Spleen (tissue), 7 donors: ENCODE measurements around the gene MAPK4.

Experiments used
- POLR2A ChIP-seq, 3 donors: fragments of 450-650 bp; IDR thresholded peaks; one replicate each; pipeline ENCODE4 v1.5.1; 2017; ENCODE audit warnings: antibody characterized with exemption in 3 of 3, mild to moderate bottlenecking in 1 of 3
- POLR2AphosphoS5 ChIP-seq, 3 donors: sonication (generic); formaldehyde crosslinking; IDR thresholded peaks; one replicate each; pipeline ENCODE4 v1.5.1; 2017; ENCODE audit warnings: antibody characterized with exemption in 3 of 3
- TF ChIP-seq, protein P1 (sequence below), 11 experiments: fragments of 200-600 bp in 7 of 11; fragments of 450-650 bp in 4 of 11; sonication (generic) in 4 of 11; IDR thresholded peaks in 8 of 11; conservative IDR thresholded peaks in 3 of 11; 1 replicate in 7 of 11; 2 replicates in 4 of 11; pipeline versions ENCODE4 v1.4.0 to v1.8.0; 2016 to 2021; ENCODE audit warnings: antibody characterized with exemption in 11 of 11, inconsistent platforms in 4 of 11, mild to moderate bottlenecking in 1 of 11
- donor health status: DM: no; HTN: no; CAD: no; lungs with moderate emphysema.
- donor health status: DM: no; HTN: no; CAD: no.
- donor health status: DM: no; HTN: no; CAD: no.

GRCh38 chr18:50738098-50738757, 178.3 kb downstream of the MAPK4 start:
- TF ChIP-seq, protein P1, sequence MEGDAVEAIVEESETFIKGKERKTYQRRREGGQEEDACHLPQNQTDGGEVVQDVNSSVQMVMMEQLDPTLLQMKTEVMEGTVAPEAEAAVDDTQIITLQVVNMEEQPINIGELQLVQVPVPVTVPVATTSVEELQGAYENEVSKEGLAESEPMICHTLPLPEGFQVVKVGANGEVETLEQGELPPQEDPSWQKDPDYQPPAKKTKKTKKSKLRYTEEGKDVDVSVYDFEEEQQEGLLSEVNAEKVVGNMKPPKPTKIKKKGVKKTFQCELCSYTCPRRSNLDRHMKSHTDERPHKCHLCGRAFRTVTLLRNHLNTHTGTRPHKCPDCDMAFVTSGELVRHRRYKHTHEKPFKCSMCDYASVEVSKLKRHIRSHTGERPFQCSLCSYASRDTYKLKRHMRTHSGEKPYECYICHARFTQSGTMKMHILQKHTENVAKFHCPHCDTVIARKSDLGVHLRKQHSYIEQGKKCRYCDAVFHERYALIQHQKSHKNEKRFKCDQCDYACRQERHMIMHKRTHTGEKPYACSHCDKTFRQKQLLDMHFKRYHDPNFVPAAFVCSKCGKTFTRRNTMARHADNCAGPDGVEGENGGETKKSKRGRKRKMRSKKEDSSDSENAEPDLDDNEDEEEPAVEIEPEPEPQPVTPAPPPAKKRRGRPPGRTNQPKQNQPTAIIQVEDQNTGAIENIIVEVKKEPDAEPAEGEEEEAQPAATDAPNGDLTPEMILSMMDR (IDR thresholded peaks at IDR 0.05 in 8 of 11, conservative IDR thresholded peaks at IDR 0.05 in 3 of 11), result no peak
- TF ChIP-seq POLR2AphosphoS5 (IDR thresholded peaks at IDR 0.05), result no peak
- TF ChIP-seq POLR2A (IDR thresholded peaks at IDR 0.05), result no peak
